ENCODE data around the gene UMODL1.

Gene UMODL1

DNA sequence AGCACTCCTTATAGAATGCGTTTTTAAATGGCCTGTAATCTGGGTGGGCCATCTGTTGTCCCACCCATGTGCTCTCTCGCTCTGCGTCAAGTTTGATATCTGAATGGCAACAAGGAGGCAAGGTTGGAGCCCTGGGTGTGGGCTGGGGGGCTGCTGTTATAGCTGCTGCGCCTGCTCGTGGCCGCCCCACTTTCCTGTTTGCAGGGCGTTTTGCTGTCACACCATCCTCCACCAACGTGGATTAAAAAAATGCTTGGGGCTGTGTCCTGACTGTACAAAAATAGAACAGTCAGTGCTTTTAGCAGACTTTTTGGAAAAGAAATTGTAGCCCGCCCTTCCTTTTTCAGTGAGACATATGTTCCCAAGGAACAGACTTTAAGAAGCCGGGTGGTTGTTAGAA is 25.4 kb downstream of the UMODL1 start:
- DNase-seq (ENCODE audit: low read depth) = no peak

DNA sequence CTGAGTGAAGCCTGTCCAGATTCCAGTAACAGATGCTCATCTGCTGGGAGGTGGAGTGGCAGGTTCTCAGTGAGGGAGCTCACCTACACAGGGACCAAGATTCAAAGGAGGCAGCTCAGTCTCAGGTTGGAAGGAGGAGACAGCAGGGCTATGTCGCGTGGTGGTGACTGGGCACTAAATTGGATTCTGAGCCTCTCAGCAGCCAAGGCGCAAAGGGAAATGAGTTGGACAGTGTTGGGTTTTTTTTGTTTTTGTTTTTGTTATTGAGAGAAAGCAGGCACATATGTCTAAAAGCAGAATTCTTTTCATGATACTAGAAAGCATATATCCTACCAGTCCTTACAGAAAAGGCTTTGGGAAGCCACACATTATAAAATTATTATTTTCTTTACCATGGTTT is 26.2 kb downstream of the UMODL1 start:
- no peak for DNase-seq (ENCODE audit: low read depth)

DNA sequence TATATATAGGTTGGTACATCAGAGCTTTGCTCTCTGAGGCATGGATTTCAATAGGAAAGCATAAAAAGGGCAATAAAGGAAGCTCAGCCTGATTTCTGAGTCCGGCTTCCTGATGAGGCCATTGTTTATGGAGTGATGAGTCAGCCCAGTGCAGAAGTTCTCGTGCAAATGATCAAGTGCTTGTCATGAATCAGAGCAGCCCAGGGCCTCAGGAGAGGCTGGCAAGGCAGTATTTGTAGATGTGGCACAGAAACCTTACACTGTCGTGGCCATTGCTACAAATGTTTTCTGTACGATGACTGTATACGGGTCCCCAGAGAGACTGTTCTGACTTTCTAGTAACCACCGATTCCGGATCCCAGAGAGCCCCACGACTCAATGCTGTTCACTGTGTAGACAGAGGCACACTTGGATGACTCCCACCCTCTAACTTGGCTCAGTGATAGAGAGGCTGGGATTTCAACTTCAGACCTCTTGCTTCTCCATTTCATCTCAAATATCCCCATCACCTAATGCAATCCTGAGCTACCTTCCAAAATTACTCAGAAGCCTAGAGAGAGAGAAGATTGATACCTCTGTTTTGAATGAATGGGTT is 26.8 kb downstream of the UMODL1 start:
- no peak for DNase-seq (ENCODE audit: low read depth)

DNA sequence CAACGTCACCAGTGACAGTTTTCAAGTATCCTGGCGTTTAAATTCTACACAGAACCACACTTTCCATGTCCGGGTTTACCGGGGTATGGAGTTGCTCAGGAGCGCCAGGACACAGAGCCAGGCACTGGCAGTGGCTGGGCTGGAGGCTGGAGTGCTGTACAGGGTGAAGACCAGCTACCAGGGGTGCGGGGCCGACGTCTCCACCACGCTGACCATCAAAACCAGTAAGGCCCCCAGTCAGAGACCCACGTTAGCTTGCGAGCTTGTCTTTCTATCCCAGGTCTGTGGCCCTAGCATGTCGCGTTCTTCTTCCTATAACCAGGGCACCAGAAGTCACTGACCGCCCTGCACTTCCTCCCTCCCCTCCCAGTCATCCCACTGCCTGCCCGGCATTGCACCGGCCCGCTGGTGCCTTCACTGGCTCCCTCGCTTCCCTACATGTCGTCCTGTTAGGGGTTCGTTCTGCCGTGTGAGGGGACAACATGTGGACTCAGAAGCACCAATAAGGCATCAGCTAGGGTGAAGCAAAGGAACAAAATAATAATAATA is 27.9 kb downstream of the UMODL1 start:
- no peak for DNase-seq (ENCODE audit: low read depth)

DNA sequence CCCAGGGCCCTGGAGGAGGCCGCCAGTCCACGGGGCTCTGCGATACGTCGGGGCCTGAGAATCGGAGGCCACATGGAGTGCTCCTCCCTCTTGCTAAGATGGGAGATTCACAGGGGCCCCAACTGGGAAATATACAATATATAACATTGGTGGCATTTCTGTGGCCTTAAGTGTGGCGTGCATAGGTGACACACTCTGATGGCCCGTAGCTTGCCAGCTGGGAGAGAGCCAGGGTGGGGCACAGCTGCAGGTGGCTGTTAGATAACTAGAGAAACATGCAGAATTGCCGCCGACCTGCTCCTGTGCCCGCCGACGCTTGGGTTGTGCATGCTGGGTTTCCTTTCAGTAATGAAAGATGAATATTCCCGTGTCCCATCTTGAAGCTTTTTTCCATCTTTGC is 30.1 kb downstream of the UMODL1 start:
- DNase-seq (ENCODE audit: low read depth) = no peak

DNA sequence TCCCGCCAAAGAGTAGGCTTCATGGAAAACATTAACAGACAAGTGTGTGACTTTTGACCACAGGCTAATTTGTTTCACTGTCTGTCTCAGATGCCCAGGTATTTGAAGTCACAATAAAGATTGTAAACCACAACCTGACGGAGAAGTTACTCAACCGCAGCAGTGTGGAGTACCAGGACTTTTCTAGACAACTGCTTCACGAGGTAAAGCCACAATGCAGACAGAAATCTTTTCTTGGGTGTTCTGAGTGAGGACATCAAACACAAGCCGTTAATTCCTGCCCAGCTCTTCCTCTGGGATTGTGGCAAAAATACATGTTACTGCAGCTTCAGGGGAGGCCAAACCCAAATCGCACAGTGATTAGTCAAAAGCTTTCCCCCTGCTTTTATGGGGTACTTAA is 31.0 kb downstream of the UMODL1 start:
- no peak for DNase-seq (ENCODE audit: low read depth)

DNA sequence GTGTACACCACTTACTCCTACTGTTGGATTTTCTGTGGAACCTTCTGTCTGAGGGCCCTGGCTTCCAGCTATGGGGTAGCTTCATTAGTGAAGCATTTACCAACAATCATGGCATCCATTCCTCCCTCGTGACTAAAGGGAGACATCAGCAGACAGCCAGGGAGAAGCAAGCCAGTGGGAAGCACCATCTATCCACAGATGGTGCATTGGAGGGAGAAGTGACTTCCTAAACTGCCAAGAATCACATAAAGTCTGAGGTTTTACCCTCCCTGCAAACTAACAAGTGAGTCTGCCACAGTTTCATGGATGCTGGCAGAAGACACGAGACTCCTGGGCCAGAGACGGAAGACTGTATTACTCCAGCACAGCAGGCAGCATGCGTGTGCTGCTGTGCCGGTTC is 31.4 kb downstream of the UMODL1 start:
- DNase-seq (ENCODE audit: low read depth) = no peak

DNA sequence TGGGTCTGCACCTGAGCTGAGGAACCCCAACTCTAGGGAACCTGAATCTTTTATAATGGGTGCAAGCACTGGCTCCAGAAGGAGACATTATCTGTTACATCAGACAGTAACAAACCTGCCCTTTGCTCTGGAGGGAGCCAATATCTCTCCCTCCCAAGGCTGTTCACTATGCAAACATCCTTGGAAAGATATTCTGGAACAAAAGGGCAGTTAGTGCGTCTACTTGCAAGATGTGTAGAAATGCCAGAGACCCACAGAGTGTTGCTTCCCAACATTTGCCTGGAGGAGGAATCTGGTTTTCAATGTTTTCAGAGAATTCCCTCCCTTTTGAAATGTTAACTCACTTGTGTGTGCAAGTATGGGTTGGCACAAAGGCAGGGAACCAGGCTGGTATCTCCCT is 31.9 kb downstream of the UMODL1 start:
- no peak for DNase-seq (ENCODE audit: low read depth)

DNA sequence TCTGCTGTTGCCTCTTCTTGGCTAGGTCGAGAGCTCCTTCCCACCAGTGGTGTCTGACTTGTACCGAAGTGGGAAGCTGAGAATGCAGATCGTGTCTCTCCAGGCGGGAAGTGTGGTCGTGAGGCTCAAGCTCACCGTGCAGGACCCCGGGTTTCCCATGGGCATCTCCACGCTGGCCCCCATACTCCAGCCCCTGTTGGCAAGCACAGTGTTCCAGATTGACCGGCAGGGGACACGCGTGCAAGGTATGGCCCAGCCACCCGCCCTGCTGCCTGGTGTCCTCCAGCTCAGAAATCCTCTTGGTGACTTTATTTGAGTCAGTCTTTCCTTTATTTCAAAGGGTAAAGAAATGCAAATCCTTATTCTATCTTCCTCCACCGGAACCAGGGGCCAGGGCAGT is 32.7 kb downstream of the UMODL1 start:
- no peak for DNase-seq (ENCODE audit: low read depth)

DNA sequence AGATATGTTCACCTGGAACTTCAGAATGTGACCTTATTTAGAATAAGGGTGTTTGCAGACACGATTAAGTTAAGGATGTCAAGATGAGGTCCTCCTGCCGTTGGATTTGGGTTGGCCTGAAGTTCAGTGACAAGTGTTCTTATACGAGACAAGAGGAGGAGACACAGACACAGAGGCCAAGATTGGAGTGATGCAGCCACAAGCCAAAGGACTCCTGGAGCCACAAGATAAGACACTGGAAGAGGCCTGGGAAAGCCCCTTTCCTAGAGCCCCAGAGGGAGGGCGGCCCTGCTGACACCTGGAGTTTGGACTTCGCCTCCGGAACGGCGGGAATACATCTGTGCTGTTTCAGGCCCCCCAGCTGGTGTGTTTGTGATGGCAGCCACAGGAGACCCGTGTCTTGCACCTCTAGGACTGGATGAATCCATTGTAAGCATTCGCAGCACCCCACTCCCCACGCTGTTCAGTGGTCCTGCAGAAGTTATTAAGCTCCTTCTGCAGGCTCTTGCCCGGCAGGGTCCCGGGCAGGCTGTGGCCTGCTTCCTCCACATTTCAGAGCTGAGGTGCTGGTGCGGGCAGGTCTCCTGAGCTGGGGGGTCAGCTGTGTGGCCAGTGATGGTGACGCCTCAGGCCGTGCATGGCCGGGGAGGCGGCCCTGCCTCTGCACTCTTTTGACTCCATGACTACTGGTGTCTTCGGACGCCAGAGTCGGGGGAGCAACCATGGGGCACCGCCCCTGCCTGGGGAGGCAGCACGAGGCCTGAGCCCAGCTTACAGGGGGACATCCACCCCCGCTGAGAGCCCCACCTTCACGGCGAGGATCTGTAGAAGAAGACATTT is 34.6 kb downstream of the UMODL1 start:
- DNase-seq (ENCODE audit: low read depth) = no peak

DNA sequence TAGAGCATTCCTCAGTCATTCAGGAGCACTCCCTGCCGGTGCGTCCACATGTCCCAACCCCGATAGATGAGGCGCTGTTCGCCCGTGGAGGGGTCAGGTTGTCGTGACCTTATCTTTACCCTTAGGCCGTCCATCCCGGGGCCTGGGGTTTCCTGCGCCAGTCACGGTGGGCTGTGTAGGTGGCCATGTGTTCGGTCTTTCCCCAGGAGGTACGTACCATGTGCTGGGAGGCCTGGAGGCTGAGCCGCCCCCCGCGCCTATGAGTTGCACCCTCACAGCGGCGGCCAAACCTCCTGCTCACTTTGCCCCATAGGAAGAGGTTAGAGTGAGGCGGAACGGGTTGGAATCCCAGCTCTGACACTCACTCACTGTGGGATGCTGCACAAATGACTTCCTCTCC is 35.3 kb downstream of the UMODL1 start:
- DNase-seq (ENCODE audit: low read depth) = no peak

DNA sequence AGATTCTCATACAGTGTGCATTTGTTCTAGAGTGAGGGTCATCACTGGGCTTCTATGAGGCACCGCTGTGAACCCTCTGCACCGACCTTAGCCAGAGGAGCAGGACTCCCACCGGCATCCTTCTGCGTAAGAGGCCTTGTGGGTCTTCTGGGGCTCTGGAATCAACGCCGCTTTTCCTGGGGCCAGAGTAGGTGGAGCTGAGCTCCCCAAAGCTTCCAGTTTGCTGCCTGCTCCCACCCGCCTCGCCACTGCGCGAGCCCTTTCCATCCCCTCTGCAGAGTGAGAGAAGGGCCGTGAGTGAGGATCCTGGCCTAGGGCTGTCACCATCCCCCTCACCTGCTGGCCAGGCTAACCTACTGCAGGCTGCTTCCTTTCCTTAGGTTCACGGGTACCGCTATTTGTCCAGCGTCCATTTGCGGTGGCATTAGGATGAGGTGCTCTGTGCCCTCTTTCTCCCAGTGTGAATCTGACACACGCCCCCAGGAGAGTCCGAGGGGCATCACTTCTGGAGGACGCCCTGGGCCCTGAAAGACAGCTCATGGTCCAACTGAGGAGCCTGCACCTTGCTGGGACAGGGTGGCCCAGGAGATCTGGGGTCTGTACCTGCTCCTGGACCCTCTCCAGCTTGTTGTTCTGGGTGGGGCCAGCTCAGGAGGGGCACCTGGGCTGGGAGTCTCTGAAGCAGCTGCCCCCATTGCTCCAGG is 36.2 kb downstream of the UMODL1 start:
- no peak for DNase-seq (ENCODE audit: low read depth)

DNA sequence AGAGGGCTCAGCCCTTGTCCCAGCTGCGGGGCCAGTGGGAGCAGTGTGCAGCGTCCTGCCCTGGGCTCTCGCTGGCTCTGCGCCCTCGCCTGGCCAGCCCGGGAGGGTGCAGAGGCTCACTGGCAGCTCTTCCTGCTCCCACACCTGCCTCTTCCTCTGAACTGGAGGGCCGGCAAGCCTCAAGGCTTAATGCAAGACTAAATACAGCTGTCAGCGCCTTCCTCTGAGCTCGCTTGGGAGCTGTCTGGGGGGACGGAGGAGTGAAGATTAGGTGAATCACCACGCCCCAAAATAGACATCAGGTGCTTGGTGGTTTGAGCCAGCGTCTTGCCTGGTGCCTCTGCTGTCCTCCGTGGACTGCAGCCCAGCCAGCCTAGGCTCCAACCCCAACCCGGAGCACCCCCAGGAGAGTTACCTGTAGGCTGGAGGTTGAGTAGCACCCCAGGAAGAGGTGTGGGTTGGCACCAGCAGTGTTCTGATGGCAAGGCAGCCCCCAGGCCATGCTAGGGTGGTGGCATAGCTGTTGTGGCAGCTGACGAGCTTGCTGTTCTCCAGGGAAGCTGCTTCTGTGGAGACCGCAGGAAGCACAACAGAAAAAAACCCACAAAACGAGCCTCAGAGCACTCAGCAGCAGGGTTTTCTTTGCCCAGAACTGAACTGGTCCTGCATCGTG is 36.9 kb downstream of the UMODL1 start:
- DNase-seq (ENCODE audit: low read depth) = peak; percentile 35

DNA sequence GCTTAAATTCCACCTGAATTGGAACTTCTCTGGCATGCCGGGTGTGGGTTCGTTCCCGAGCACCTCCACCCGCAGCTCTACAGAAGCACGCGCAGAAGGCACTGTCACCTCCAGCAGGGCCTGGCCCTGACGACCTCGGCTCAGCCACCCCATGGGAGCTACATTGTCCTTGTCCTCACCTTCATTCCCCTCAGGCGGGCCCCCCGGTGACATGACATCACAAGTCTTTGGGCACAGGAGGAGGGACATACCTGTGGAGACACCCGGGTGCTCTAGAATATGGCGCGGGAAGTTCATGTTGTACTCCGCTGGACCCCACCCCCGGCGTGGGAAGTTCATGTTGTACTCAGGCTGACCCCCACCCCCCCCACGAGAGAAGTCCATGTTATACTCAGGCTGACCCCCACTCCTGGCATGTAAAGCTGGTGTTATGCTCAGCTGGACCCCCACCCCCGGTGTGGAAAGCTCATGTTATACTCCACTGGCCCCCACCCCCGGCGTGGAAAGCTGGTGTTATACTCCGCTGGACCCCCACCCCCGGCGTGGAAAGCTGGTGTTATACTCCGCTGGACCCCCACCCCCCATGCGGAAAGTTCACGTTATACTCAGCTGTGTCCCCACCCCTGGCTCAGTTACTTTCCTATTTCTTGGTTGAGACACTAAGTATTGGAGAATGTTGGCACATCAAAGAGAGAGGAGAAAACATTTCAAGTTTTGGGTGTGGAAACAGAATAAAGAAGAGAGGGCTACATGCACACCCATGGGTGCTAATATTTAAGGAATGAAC is 37.6 kb downstream of the UMODL1 start:
- DNase-seq (ENCODE audit: low read depth) = no peak

DNA sequence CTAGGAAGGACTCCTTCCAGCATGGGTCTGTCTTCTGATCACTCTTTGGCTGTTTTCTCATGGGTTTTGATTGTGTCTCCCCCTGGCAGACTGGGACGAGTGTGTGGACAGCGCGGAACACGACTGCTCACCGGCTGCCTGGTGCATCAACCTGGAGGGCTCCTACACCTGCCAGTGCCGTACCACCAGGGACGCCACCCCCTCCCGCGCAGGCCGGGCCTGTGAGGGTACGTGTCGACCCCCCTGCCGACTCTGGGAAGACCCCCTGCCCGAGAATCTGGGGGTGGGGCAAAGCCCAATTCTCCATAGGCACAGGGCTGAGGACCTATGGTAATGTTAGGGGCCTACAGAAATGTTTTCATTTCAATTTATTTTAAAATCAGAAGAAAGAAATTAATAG is 38.4 kb downstream of the UMODL1 start:
- DNase-seq (ENCODE audit: low read depth) = no peak

DNA sequence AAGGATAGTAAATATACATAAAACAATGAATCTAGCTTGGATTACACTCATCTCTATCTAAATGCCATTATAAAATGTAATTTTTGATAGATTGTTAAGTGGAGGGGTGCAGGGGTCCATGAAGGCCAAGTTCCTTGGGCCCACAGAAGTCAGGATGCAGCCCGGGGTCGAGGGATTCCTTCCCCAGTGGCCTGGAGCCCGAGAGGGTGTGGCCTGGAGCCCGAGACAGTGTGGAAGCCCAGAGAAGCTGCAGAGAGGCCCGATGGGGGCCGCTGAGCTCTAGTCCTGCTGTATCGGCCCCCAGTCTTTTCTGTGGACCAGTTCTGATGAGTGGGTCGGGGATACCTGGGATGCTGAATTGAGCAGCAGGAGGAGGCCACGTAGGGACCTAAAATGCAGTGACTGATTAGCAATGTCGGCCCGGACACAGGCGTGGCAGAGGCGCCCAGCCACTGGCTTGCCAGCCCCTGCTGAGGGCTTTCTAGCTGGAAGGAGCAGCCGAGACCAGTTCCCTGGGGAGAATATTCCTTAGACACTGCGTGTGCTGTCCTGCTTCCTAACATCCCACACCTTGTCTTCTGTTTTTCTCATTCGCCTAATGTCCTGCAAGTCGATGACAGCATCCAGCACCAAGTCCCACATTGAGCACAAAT is 38.9 kb downstream of the UMODL1 start:
- DNase-seq (ENCODE audit: low read depth) = no peak

DNA sequence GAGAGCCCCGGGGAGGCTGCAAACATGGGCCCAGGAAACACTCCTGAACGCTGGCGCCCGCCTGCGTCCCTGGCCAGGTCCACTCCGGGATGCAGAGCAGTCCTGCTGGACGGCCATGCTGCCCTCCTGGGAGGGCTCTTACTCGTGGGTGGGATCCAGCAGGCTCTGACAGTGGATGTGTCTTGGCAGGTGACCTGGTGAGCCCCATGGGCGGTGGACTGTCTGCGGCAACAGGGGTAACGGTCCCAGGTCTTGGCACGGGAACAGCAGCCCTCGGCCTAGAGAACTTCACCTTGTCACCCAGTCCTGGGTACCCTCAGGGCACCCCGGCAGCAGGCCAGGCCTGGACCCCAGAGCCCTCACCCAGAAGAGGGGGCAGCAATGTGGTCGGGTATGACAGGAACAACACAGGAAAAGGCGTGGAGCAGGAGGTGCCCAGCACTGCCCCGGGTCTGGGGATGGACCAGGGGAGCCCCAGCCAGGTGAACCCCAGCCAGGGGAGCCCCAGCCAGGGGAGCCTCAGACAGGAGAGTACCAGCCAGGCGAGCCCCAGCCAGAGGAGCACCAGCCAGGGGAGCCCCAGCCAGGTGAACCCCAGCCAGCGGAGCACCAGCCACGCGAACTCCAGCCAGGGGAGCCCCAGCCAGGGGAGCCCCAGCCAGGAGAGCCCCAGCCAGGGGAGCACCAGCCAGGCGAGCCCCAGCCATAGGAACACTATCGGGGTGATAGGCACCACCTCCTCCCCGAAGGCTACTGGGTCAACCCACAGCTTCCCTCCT is 39.8 kb downstream of the UMODL1 start:
- no peak for DNase-seq (ENCODE audit: low read depth)

DNA sequence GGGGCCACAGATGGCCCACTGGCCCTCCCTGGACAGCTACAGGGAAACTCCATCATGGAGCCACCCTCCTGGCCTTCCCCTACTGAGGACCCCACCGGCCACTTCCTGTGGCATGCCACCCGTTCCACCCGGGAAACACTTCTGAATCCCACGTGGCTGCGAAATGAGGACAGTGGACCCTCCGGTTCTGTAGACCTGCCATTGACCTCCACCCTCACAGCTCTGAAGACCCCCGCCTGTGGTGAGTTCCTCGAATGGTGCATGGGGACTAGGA is 40.3 kb downstream of the UMODL1 start:
- no peak for DNase-seq (ENCODE audit: low read depth)

DNA sequence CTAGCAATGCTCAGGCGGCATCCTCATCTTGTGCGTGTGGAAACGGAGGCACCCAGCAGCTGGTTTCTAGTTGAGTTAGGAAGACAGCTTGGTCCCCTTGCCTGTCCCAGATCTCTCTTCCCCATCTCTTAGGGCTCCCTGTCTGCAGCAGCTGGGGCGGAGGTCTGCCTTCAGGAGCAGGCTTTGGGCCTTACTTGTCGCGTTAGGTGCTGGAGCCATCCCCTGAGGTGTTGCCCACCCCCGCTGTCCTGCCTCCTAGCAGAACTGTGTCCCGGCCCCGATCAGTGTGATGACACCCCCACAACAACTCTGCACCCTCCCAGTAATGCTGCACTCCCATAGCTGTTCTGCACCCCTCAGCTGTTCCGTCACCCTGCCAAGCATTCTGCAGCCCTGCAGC is 40.7 kb downstream of the UMODL1 start:
- no peak for DNase-seq (ENCODE audit: low read depth)

DNA sequence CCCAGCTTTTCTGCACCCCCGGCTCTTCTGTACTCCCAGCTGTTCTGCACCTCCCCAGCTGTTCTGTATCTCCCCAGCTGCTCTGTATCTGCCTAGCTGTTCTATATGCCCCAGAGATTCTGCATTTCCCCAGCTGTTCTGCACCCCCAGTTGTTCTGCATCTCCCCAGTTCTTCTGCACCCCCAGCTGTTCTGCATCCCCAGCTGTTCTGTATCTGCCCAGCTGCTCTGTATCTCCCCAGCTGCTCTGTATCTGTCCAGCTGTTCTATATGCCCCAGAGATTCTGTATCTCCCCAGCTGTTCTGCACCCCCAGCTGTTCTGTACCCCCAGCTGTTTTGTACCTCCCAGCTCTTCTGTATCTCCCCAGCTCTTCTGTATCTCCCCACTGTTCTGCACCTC is 41.1 kb downstream of the UMODL1 start:
- no peak for DNase-seq (ENCODE audit: low read depth)

DNA sequence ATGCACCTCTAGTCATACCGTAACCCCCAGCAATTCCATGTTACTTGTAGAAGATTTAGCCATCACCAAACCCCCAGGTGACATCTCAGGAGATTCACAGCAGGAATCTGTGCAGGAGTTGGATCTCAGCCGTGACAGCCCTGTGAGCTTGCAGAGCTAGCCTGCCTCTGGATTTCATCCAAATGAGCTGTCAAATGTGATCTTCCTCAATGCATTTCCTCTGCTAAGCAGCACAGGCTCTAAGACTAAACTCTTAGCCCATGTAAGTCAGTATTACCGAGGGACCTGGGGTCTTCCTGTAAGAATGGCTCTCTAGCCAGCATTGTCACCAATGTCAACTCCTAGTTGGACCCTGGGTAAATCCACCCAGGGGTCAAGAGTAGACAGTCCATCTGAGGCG is 41.7 kb downstream of the UMODL1 start:
- no peak for DNase-seq (ENCODE audit: low read depth)

Data from stimulated activated CD8-positive, alpha-beta memory T cell treated with anti-CD3 and anti-CD28 coated beads, Interleukin-15, amount 100 ng/mL, for 24 hours (primary cell).